Esophagus muscularis mucosa (tissue), 4 donors: ENCODE data around the gene ABCB8. TPM values are rescaled to one million over a fixed set of nuclear protein-coding genes. Genes with fewer than 3 reads are reported as not detected.

ENCODE experiments used
- DNase-seq: peaks from one replicate; pipeline ENCODE4 v3.0.0-alpha.2; 2017; ENCODE audit errors: extremely low spot score
- H3K27ac ChIP-seq, 4 donors: fragments of 200-600 bp; sonication (generic); replicated peaks in 1 of 4; 1 replicate in 3 of 4; 2 replicates in 1 of 4; pipeline ENCODE4 v1.5.1; 2016 to 2019; ENCODE audit warnings: mild to moderate bottlenecking in 1 of 4
- H3K27me3 ChIP-seq, 4 donors: fragments of 200-600 bp; sonication (generic); one replicate each; pipeline versions ENCODE4 v1.5.1 to v1.6.0; 2016 to 2019
- H3K36me3 ChIP-seq, 4 donors: fragments of 200-600 bp; sonication (generic); one replicate each; pipeline ENCODE4 v1.5.1; 2016 to 2019
- H3K4me1 ChIP-seq, 4 donors: fragments of 200-600 bp; sonication (generic); one replicate each; pipeline ENCODE4 v1.5.1; 2016 to 2019
- H3K4me3 ChIP-seq, 4 donors: fragments of 200-600 bp; sonication (generic); 1 replicate in 2 of 4; 2 replicates in 2 of 4; pipeline ENCODE4 v1.5.1; 2016 to 2019; ENCODE audit warnings: mild to moderate bottlenecking in 4 of 4, moderate library complexity in 1 of 4
- H3K9me3 ChIP-seq, 4 donors: fragments of 200-600 bp; sonication (generic); 1 replicate in 3 of 4; 2 replicates in 1 of 4; pipeline ENCODE4 v1.5.1; 2016 to 2019
- CTCF ChIP-seq, 3 experiments: fragments of 200-600 bp in 2 of 3; fragments of 450-650 bp in 1 of 3; sonication (generic) in 2 of 3; IDR thresholded peaks; one replicate each; pipeline ENCODE4 v1.5.1; 2017 to 2019; ENCODE audit warnings: antibody characterized with exemption in 3 of 3, mild to moderate bottlenecking in 2 of 3, moderate library complexity in 1 of 3
- EP300 ChIP-seq: sonication (generic); formaldehyde crosslinking; IDR thresholded peaks from one replicate; pipeline ENCODE4 v1.6.1; 2017; ENCODE audit warnings: antibody characterized with exemption
- POLR2A ChIP-seq: fragments of 450-650 bp; IDR thresholded peaks from one replicate; pipeline ENCODE4 v1.6.1; 2017; ENCODE audit warnings: antibody characterized with exemption, moderate library complexity, mild to moderate bottlenecking, low read depth
- POLR2AphosphoS5 ChIP-seq, 2 donors: sonication (generic); formaldehyde crosslinking; IDR thresholded peaks; one replicate each; pipeline ENCODE4 v1.6.1; 2017; ENCODE audit warnings: antibody characterized with exemption in 2 of 2
- WGBS: methylation state at CpG from one replicate; pipeline ENCODE4 v1.1.5; 2018; 5-methylcytosine and 5-hydroxymethylcytosine counted together
- intact Hi-C: fragments of 100-400 bp; cut with DNase I; formaldehyde crosslinking; loops from one replicate; pipeline ENCODE4 v1.15.1; 2023
- total RNA-seq, 4 donors: library from RNA; depleted of rRNA; stranded (reverse); fragments of >200 nt; gene quantifications; one replicate each; pipeline versions ENCODE4 v1.1.0 to v1.2.1, GENCODE V29; 2016

The ABCB8 gene
- total RNA-seq, 4 donors from 2014 or later: 13.1 to 25.3 (median 19.9) TPM

- no peaks in the 10 kb centered on the region for H3K27me3 ChIP-seq
- intact Hi-C loops: loop anchor here (5.0 kb wide), 2 partner anchors 38 to 47 kb away; partner anchors contain the start of gene ABCB8
- no peak for TF ChIP-seq POLR2A
- TF ChIP-seq EP300: no peak
- TF ChIP-seq CTCF (IDR thresholded peaks at IDR 0.05): no peak
- no peak for TF ChIP-seq POLR2AphosphoS5 (IDR thresholded peaks at IDR 0.05)
- 85% methylated on average over 3 of the region's 6 CpGs for WGBS
- H3K27ac ChIP-seq: no peak overlapping the region
- H3K4me1 ChIP-seq: peaks cover 37 to 44% (median 42%) of the 10 kb centered on the region in 4 donors
- no peak overlapping the region for H3K4me3 ChIP-seq
- no peak for DNase-seq
- no peaks in the 10 kb centered on the region for H3K9me3 ChIP-seq
- peaks cover 48 to 64% (median 62%) of the 10 kb centered on the region in 4 donors for H3K36me3 ChIP-seq
Observed at GRCh38 chr7:151064993-151065392, 36.7 kb downstream of the ABCB8 start.

- Histone ChIP-seq H3K4me3 (no peak overlapping the region), H3K9me3 (no peaks in the 10 kb centered on the region), H3K27ac (no peak overlapping the region), H3K4me1 (peaks cover 34 to 39% (median 37%) of the 10 kb centered on the region in 4 donors), H3K27me3 (no peaks in the 10 kb centered on the region), H3K36me3 (peaks cover 53 to 70% (median 67%) of the 10 kb centered on the region in 4 donors)
- TF ChIP-seq POLR2AphosphoS5 (IDR thresholded peaks at IDR 0.05) (no peak), CTCF (IDR thresholded peaks at IDR 0.05) (no peak), POLR2A (no peak), EP300 (no peak)
- intact Hi-C loops: no loop called here
- no peak for DNase-seq
- WGBS: 92% methylated on average over 14 of the region's 14 CpGs
Observed at GRCh38 chr7:151065516-151065915, 37.3 kb downstream of the ABCB8 start.

GRCh38 chr7:151066273-151066974 lies 38.2 kb downstream of the ABCB8 start:
- no peak for DNase-seq
- Histone ChIP-seq H3K27me3 (no peaks in the 10 kb centered on the region), H3K4me1 (peaks cover 25 to 30% (median 28%) of the 10 kb centered on the region in 4 donors), H3K27ac (no peak overlapping the region), H3K9me3 (no peaks in the 10 kb centered on the region), H3K36me3 (peaks cover 62 to 79% (median 77%) of the 10 kb centered on the region in 4 donors), H3K4me3 (no peak overlapping the region)
- intact Hi-C loops: no loop called here
- TF ChIP-seq CTCF (IDR thresholded peaks at IDR 0.05) (no peak), POLR2A (no peak), EP300 (no peak), POLR2AphosphoS5 (IDR thresholded peaks at IDR 0.05) (no peak)
- 96% methylated on average over 22 of the region's 39 CpGs for WGBS

- WGBS: 77% methylated on average over 11 of the region's 12 CpGs
- H3K36me3 ChIP-seq: peaks cover 80 to 97% (median 95%) of the 10 kb centered on the region in 4 donors
- H3K9me3 ChIP-seq: no peaks in the 10 kb centered on the region
- no peak overlapping the region for H3K27ac ChIP-seq
- no peaks in the 10 kb centered on the region for H3K27me3 ChIP-seq
- H3K4me1 ChIP-seq: peaks cover 9 to 12% (median 10%) of the 10 kb centered on the region in 4 donors
- no peak overlapping the region for H3K4me3 ChIP-seq
- intact Hi-C loops: no loop called here
- no peak for DNase-seq
- TF ChIP-seq POLR2A (no peak), EP300 (no peak), POLR2AphosphoS5 (IDR thresholded peaks at IDR 0.05) (no peak), CTCF (IDR thresholded peaks at IDR 0.05) (no peak)
Observed at GRCh38 chr7:151068069-151068773, 40.0 kb downstream of the ABCB8 start.
